Erythroblast (primary cell): ENCODE measurements around the gene TLCD4.

ENCODE experiments used
- GATA1 ChIP-seq: IDR thresholded peaks from 2 replicates; pipeline ENCODE4 v1.6.1; 2011; ENCODE audit warnings: low read depth, mild to moderate bottlenecking, control low read depth, low read length, moderate library complexity
- POLR2A ChIP-seq: IDR thresholded peaks from 2 replicates; pipeline ENCODE4 v1.6.1; 2011; ENCODE audit warnings: mild to moderate bottlenecking, low read length

- TF ChIP-seq POLR2A (no peak), GATA1 (no peak)
Observed at GRCh38 chr1:95118067-95118499, 928 bp downstream of the TLCD4 start.
